IPS-NIHi7 (cell line): Measurements from ENCODE around the gene CDCP1.
A peak's percentile ranks its signal among the peaks of the same experiment; 100 is the strongest.

Source experiments
- DNase-seq: peaks from one replicate; pipeline ENCODE4 v3.0.0; 2012; ENCODE audit warnings: mixed read lengths; ENCODE audit errors: extremely low spot score

The CDCP1 gene

GRCh38 chr3:45139372-45140140 is 6.6 kb downstream of the CDCP1 start:
- no peak for DNase-seq

- DNase-seq = no peak
These were observed 8.5 kb downstream of the CDCP1 start for GRCh38 chr3:45137656-45138181.

- DNase-seq = no peak
These were observed 10.2 kb downstream of the CDCP1 start for GRCh38 chr3:45135959-45136358.

GRCh38 chr3:45134758-45135521 is 11.2 kb downstream of the CDCP1 start:
- no peak for DNase-seq

GRCh38 chr3:45132568-45133211 is 13.5 kb downstream of the CDCP1 start:
- DNase-seq = no peak

GRCh38 chr3:45131201-45131600 is 15.0 kb downstream of the CDCP1 start:
- DNase-seq = no peak

GRCh38 chr3:45130476-45130875 is 15.7 kb downstream of the CDCP1 start:
- no peak for DNase-seq

- DNase-seq = no peak
These were observed 17.2 kb downstream of the CDCP1 start for GRCh38 chr3:45128950-45129349.

GRCh38 chr3:45127130-45127822 is 18.9 kb downstream of the CDCP1 start:
- DNase-seq = no peak

- DNase-seq = no peak
These were observed 19.4 kb downstream of the CDCP1 start for GRCh38 chr3:45126730-45127129.

- DNase-seq = no peak
These were observed 20.6 kb downstream of the CDCP1 start for GRCh38 chr3:45125550-45126026.

- DNase-seq = no peak
These were observed 21.2 kb downstream of the CDCP1 start for GRCh38 chr3:45124956-45125355.

- no peak for DNase-seq
These were observed 21.8 kb downstream of the CDCP1 start for GRCh38 chr3:45124352-45124751.

- peak; percentile 53 for DNase-seq
These were observed 22.5 kb downstream of the CDCP1 start for GRCh38 chr3:45123581-45124269.

GRCh38 chr3:45123030-45123429 is 23.1 kb downstream of the CDCP1 start:
- DNase-seq = no peak

- no peak for DNase-seq
These were observed 25.6 kb downstream of the CDCP1 start for GRCh38 chr3:45120359-45121158.

GRCh38 chr3:45119824-45120358 is 26.3 kb downstream of the CDCP1 start:
- DNase-seq = no peak

- no peak for DNase-seq
These were observed 26.8 kb downstream of the CDCP1 start for GRCh38 chr3:45119376-45119775.

- DNase-seq = no peak
These were observed 27.5 kb downstream of the CDCP1 start for GRCh38 chr3:45118615-45119071.

- no peak for DNase-seq
These were observed 29.8 kb downstream of the CDCP1 start for GRCh38 chr3:45116350-45116749.
